Cerebellar nuclear complex (tissue), 1 donor: ENCODE results near the gene CAST.

ENCODE experiments used
- DNase-seq, 2 experiments: peaks; one replicate each; lab custom pipeline; 2025; lab: John Stamatoyannopoulos, UW

Gene CAST

DNA sequence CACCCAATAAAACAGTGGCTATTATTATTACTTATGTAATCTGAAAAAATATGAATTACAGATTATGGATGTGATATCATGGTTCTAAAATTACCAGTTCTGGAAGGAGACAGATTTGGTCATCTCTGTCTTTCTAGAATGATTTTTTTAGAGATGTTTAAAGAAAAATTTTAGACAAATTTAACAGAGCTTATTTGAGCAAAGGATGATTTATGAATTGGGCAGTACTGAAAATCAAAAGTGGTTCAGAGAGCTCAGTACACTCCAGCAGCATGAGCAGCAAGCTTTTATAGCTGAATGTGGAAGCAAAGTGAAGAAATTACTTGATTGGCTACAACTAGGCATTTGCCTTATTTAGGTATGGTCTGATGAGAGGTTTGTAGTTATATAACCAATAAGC lies 11.0 kb downstream of the CAST start:
- DNase-seq, result no peak

- no peak for DNase-seq
These were observed 13.7 kb downstream of the CAST start for GRCh38 chr5:96675882-96676281.

- no peak for DNase-seq
These were observed 15.3 kb downstream of the CAST start for GRCh38 chr5:96677496-96677895.

DNA sequence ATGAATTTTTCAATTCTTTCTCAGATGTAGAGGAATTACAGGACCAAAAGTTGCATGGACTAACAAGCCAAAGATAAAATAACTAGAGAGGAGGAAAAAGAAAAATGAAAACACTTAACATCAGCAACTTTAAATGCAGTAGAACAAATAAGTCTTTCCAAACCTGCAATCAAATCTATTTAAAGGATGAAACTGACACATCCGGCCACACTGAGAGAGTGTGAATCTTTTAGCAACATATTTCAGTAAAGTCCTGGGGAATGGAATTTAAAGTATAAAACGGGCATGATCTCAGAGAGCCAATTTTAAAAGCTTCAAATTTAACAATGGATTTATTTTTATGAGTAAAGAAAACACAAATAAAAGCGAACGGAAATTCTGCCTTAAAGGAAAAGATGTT lies 17.1 kb downstream of the CAST start:
- no peak for DNase-seq

DNA sequence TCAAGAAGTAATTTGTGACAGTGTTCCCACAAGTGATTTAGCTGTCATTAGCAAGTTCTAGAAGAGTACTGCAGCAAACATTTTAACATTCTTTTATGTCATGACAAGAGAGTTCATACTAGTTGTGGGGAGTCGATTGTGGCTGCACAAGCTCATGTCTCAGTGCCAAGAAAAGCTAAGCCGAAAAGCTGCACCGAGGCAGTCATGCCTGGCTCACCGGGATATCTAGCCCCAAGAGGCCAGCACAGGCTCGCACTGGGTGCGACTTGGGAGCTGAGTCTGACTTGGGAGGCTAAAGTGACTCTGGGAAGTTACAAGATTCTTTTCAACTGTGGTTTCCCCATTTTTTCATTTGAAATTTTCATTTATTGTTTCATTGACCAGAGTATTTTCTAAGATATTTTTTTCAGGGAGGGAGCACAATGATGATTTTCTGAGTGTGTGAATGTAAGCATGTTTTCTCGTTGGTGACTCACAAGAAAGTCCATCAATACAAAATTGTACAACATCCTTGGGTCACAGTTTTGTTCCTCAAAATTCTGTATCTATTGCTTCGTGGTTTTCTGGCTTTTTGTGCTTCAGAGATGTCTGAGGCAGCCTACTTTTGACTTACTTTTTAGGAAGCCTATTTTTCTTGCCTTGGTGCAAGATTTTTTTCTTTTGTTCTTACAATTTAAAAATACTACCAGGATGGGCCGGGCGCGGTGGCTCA lies 18.7 kb downstream of the CAST start:
- no peak for DNase-seq

DNA sequence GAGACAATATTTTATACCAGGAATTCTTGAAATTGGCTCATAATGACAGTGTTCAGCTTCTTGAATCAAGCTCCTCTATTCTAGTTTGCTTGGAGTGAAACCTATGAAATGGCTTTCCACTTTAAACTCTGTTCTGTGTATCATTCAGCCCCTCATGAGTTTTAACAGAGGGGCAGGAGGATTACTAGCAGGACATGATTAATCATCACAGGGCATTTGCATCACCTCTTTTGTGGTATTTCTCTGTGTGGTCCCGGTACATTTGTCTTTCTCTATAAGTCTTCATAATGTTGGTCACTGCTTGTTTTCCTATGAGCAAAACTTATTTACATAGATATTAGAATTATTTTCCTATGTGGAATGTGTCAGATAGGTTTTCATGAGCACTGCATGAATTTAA lies 21.2 kb downstream of the CAST start:
- DNase-seq, result no peak

DNA sequence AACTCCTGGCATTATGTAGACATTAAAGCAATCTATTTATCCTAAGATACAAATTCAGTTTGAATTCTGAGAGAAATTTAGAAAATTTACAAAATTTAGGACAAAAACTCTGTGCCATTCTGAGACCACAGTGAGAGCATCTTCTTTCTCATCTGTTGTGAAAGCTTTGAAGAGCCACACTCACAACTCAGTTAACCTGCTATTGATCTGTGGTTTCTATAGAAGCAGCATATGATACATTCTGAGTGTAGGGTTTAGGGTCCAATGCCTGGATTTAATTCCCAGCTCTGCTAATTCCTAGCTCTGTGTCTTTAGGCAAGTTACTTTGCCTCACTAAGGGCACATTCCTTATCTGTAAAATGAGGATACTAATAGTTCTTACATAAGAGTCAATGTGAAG lies 21.6 kb downstream of the CAST start:
- DNase-seq, result no peak

DNA sequence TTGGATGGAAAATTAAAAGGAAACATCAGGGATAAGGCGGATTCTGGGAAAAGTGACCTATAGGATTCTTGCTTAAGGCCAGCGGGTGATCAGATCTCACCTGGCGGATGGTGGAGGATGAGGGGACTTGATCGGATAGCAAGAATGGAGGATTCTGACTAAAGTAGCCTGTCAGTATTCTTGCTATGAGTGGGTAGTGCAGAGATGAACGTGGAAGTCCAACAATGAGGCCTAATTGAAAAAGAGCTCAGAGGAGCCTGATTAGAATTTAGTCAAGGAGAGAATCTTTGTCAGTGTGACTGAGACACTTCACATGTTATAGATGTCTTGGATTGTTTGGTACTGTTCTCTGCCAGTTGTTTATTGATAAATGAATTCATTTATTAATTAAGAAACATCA lies 24.9 kb downstream of the CAST start:
- DNase-seq, result no peak

GRCh38 chr5:96687812-96688453 lies 25.8 kb downstream of the CAST start:
- no peak for DNase-seq

GRCh38 chr5:96690861-96691260 lies 28.7 kb downstream of the CAST start:
- DNase-seq, result no peak

- DNase-seq, result no peak
These were observed 29.5 kb downstream of the CAST start for GRCh38 chr5:96691503-96692303.

DNA sequence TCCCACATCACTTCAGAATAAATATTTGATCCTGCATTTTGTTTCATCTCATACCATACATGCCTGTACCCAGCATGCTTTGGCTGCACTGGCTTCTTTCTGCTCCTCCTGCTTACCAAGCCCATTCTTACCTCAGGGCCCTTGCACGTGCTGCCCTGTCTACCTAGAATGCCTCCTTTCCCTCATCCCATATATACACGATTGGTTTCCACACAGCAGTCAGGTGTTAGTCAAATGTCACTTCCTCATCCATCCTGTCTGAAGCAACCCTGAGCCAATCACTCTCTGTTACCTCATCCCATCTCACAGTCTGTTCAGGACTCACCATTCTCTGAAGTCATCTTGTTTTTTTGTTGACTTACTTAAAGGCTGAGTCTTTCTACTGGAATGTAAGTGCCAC lies 30.3 kb downstream of the CAST start:
- DNase-seq, result no peak

- DNase-seq, result no peak
These were observed 37.1 kb downstream of the CAST start for GRCh38 chr5:96699186-96699820.

GRCh38 chr5:96702503-96703383 lies 40.6 kb downstream of the CAST start:
- peak; percentile 47 to 51 for DNase-seq

- no peak for DNase-seq
These were observed 41.3 kb downstream of the CAST start for GRCh38 chr5:96703384-96703920.

DNA sequence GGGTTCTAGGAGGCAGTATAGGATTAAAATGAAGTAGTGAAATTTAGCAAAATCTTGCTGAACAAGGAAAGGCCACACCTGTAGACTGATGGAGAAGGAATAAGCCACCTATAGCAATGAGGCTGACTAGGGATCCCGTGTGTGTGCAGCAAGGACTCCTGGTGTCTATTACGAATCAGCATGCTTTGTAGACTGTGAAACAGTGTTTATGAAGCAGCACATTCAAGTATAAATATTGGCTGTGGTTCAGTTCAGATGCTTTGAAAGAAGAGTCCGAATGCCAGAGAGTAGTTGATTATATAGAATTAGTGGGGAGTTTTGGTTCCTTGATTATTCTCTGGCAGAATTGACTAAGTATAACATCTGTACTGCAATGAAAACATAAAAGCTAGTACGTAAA lies 41.8 kb downstream of the CAST start:
- no peak for DNase-seq

GRCh38 chr5:96706433-96707111 lies 44.4 kb downstream of the CAST start:
- no peak for DNase-seq

GRCh38 chr5:96708600-96708999 lies 46.4 kb downstream of the CAST start:
- DNase-seq, result no peak

GRCh38 chr5:96709152-96709821 lies 47.1 kb downstream of the CAST start:
- no peak for DNase-seq

GRCh38 chr5:96712100-96712746 lies 50.0 kb downstream of the CAST start:
- no peak for DNase-seq
